GM19023 (cell line): Measurements from ENCODE around the gene TP73.

Source experiments
- ATAC-seq: cut with Tn5 transposase; IDR thresholded peaks from one replicate; pipeline ENCODE4 v1.9.1; 2021; ENCODE audit warnings: mild to moderate bottlenecking, moderate library complexity; ENCODE audit not compliant: unreplicated experiment

The TP73 gene

GRCh38 chr1:3651930-3652547 lies at the start of gene TP73:
Gene TP73 (plus strand): TSS chr1:3652516. CDS start chr1:3682366, 29,850 bp downstream.
- ATAC-seq: no peak

DNA sequence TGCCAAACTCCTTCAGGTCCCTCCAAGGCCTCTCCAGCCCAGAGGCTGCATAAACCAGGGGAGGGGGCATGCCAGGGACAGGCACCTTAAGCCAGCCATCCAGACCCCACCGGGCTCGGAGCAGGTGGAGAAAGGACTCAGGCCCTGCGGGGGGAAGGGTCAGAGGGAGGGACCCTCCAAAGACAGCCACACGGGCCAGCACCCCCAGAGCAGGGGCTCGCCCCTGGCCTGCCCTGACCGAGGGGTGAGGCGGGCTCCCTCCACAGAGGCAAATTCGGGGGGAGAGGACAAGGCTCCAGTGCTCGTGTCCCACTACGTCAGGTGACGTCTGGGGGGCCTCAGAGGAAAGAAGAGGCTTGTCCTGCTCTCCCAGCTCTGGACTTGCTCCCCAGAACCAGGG lies 49.2 kb upstream of the TP73 start:
- no peak for ATAC-seq

- ATAC-seq: no peak
Observed at GRCh38 chr1:3603571-3604467, 48.5 kb upstream of the TP73 start.

GRCh38 chr1:3604468-3604974 lies 47.8 kb upstream of the TP73 start:
- ATAC-seq: no peak

GRCh38 chr1:3604997-3605823 lies 47.1 kb upstream of the TP73 start:
- ATAC-seq: no peak

GRCh38 chr1:3606779-3607702 lies 45.3 kb upstream of the TP73 start:
- no peak for ATAC-seq

DNA sequence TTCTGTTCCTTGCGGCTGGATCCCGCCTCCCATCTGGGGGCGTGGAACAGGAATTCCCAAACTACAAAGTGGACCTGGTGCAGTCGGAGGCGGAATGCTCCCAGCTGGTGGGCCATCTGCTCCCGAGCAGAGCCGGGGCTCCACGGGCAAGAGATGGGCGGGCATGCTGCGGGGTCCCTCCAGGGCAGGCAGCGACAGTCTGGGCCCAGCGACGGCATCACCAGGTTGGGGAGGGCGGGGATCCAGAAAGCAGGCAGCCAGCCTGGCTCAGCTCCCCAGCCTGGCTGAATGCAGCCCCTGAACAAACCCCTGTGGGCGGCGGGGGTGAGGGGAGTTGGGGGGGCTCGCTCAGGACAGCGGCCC lies 44.6 kb upstream of the TP73 start:
- no peak for ATAC-seq

- no peak for ATAC-seq
Observed at GRCh38 chr1:3608154-3608553, 44.2 kb upstream of the TP73 start.

DNA sequence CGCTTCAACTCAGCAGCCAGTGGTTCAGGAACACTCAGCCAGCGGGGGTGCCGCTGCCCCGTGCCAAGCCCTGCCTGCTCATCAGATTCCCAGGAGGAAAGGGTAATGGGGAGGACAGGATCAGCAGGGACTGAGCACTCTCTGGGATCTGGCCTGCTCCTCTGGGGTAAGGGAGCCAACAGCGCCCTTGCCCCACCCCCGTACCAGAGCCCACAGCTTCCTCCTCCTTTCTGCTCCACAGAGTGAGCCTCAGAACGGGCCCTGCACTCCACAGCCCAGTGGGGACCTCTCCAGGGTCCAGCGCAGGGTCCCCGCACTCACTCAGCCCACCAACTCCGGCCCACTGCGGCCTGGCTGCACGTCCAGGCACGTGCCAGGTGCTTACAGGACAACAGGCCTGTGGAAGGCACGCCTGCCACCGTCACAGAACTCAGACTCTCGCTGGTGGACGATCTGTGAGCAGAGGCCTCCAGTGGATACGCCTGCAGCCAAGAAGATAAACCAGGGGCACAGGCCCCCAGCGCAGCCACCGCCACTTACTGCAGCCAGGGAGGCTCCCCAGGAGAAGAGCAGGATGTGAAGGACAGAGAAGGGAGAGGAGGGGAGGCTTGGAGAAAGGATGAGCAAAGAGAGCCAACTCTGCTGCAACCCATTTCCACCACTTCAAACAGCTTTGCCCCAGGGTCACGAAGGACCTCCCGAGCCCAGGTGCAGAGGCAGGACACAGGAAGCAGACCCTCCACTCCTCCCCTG lies 43.1 kb upstream of the TP73 start:
- no peak for ATAC-seq

GRCh38 chr1:3609769-3610526 lies 42.4 kb upstream of the TP73 start:
- no peak for ATAC-seq

GRCh38 chr1:3610527-3611169 lies 41.7 kb upstream of the TP73 start:
- ATAC-seq: no peak

GRCh38 chr1:3611170-3612019 lies 40.9 kb upstream of the TP73 start, which contains the start of gene MEGF6:
Gene MEGF6 (minus strand): TSS chr1:3611508. CDS start chr1:3611268, 240 bp downstream.
- ATAC-seq: no peak

- ATAC-seq: no peak
Observed at GRCh38 chr1:3612123-3612522, 40.2 kb upstream of the TP73 start.

DNA sequence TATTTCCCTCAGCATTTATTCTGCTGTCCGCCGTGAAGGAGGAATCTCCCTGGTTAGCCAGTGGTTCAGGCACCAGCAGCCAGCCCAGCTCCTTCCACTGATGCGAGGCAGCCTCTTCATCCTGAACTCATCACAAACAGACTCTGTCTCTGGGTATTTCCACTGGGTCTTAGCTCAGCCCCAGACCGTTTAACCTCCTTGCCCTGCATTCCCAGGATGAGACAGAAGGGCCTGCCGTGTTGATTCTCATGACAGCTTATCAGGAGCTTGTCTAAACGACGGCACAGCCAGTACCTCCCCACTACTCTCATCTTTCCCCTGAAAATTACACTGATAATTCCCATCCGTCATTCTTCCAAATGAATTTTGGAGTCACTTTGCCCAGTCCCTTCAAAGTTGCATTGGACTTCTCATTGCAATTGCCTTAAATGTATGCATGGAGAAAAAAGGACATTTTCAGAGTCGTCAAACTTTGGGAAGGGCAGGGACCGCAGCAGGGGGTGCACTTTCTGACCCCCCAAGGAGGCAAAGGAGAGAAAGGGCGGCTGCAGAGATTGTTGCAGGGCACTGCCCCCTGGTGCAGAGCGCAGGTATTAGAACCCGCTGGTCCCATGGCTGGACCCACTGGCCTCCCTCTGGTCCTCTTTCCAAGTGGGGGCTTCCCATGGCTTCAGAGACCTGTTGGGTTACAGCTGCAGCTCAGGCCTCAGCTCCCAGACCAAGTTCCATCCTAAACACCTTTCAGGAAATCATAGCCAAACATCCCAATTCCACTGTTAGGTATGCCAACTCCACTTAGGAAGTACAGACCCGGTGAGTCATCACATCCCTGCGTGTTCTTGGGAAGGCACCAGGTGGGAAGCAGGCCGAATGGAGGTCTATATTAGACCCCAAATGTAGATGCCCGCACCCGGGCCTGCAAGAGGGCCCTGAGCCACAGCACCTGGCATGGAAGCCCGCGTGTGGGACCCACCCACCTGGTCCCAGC lies 37.3 kb upstream of the TP73 start:
- ATAC-seq: no peak

DNA sequence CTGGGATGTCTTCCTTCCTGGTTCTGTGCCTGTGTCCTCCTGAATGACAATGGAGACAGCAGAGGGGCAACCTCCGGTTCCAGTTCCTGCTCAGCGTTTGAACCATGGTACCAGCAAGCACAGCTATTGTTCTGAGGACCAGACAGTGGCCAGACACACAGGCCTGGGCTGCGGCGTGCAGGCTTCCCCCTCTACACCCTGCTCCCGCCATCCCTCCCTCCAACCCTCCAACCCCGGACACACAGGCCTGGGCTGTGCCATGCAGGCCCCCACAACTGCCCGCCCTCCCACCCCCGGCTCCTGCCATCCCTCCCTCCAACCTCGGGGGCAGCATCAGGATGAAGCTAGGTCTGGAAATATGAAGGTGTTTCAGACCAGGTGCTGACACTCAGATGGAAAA lies 35.5 kb upstream of the TP73 start:
- ATAC-seq: no peak

- ATAC-seq: no peak
Observed at GRCh38 chr1:3617806-3618345, 34.4 kb upstream of the TP73 start.
